NT2/D1 (cell line): Measurements from ENCODE around the gene PPP4R2.

Experiments
- YY1 ChIP-seq: IDR thresholded peaks from 2 replicates; pipeline ENCODE4 v1.6.1; 2011; ENCODE audit not compliant: insufficient read length, insufficient read depth
- ZNF274 ChIP-seq: IDR thresholded peaks from 2 replicates; pipeline ENCODE4 v1.6.1; 2011; ENCODE audit warnings: mild to moderate bottlenecking, low read depth, low read length

DNA sequence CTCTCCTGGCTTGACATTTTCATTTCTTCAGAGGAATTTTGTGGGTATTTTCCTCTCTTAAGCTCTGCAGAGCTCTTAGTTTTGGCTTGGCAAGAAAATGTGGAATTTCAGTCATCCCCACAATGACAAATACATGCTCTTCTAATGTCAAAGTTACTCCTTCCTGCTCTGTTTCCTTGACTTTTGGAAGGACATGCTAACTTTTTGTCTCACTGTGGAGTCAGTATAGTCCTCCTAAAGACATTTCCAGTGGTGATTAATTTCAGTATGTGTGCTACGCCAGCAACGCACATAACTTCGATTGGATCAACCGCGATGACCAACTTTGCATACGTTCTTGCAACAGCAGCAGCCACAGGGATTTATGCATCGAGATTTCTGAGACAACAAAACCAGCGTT, 78.2 kb downstream of the PPP4R2 start:
- TF ChIP-seq ZNF274 (no peak), YY1 (no peak)
